Measurements from ENCODE around the gene TOM1. TPM values are rescaled to one million over a fixed set of nuclear protein-coding genes. Genes with fewer than 3 reads are reported as not detected.
A peak's percentile ranks its signal among the peaks of the same experiment; 100 is the strongest.
"Not testable (repeated sequence)": the region's sequence is repeated elsewhere in the genome, so short reads cannot be mapped to it uniquely, and the experiment has no call there.

The TOM1 gene
- total RNA-seq, 2 donors from 2014 or later, result 32.1 to 34.0 TPM

- DNase-seq (ENCODE audit: low spot score), result no peak
- intact Hi-C loops (cut with DNase I), result no loop called here
Measured at GRCh38 chr22:35381424-35382009, 81.8 kb downstream of the TOM1 start.

- no peak for DNase-seq (ENCODE audit: low spot score)
- intact Hi-C loops (cut with DNase I), result no loop called here
Measured at GRCh38 chr22:35383679-35384071, 84.0 kb downstream of the TOM1 start.

- intact Hi-C loops (cut with DNase I), result no loop called here
- no peak for DNase-seq (ENCODE audit: low spot score)
Measured at GRCh38 chr22:35384527-35384926, 84.8 kb downstream of the TOM1 start.

GRCh38 chr22:35384975-35385588, 85.4 kb downstream of the TOM1 start:
- DNase-seq (ENCODE audit: low spot score), result no peak
- intact Hi-C loops (cut with DNase I), result no loop called here

- intact Hi-C loops (cut with DNase I), result no loop called here
- no peak for DNase-seq (ENCODE audit: low spot score)
Measured at GRCh38 chr22:35386670-35387288, 87.1 kb downstream of the TOM1 start.

- no peak for DNase-seq (ENCODE audit: low spot score)
- intact Hi-C loops (cut with DNase I), result no loop called here
Measured at GRCh38 chr22:35390933-35391332, 91.2 kb downstream of the TOM1 start.

GRCh38 chr22:35392357-35392756, 92.7 kb downstream of the TOM1 start:
- intact Hi-C loops (cut with DNase I), result no loop called here
- peak; percentile 81 for DNase-seq (ENCODE audit: low spot score)

- intact Hi-C loops (cut with DNase I), result no loop called here
- peak; percentile 72 for DNase-seq (ENCODE audit: low spot score)
Measured at GRCh38 chr22:35393116-35394010, 93.7 kb downstream of the TOM1 start.

- no peak for DNase-seq (ENCODE audit: low spot score)
- intact Hi-C loops (cut with DNase I), result no loop called here
Measured at GRCh38 chr22:35394011-35394312, 94.3 kb downstream of the TOM1 start.

GRCh38 chr22:35394810-35395563, 95.3 kb downstream of the TOM1 start:
- no peak for DNase-seq (ENCODE audit: low spot score)
- intact Hi-C loops (cut with DNase I), result no loop called here

GRCh38 chr22:35396622-35397021, 96.9 kb downstream of the TOM1 start:
- DNase-seq (ENCODE audit: low spot score); intact Hi-C loops (cut with DNase I): not testable (repeated sequence)

GRCh38 chr22:35397095-35397904, 97.6 kb downstream of the TOM1 start:
- DNase-seq (ENCODE audit: low spot score), result no peak
- intact Hi-C loops (cut with DNase I), result no loop called here

Small RNA genes within 50 kb of the gene (microRNA-seq; reads per million reads assigned to microRNA genes)
- 3.1 to 3.9 reads per million in 2 donors for gene MIR3909 (ENCODE audit: borderline microRNAs expressed in 2 of 2)
- 0 reads per million in 2 donors for gene MIR6069 (ENCODE audit: borderline microRNAs expressed in 2 of 2)

Other genes starting within 250 kb of the TOM1 start
- not detected for gene ISX, start 233.7 kb upstream of the TOM1 start, total RNA-seq
- 10 to 100 TPM; 15.1 to 16.1 TPM for gene HMGXB4, start 42.4 kb upstream of the TOM1 start, total RNA-seq
- 10 to 100 TPM; 14.4 to 42.4 TPM for gene HMOX1, start 81.2 kb downstream of the TOM1 start, total RNA-seq
- gene MCM5, start 100.2 kb downstream of the TOM1 start, total RNA-seq, result 10 to 100 TPM; 15.2 to 17.3 TPM
- gene RASD2, start 240.9 kb downstream of the TOM1 start, total RNA-seq, result 10 to 100 TPM in 1 of 2 donors, 1 to 10 TPM in 1; 5.8 to 13.0 TPM